K562 (cell line): Measurements from ENCODE around the gene KRT81. TPM values are rescaled to one million over a fixed set of nuclear protein-coding genes. Genes with fewer than 3 reads are reported as not detected.

Experiments
- BRD9 ChIP-seq: fragments of 450-650 bp; IDR thresholded peaks from 2 replicates; pipeline ENCODE4 v1.6.1; 2018; ENCODE audit warnings: low read depth; ENCODE audit not compliant: partially characterized antibody
- GTF2A2 ChIP-seq: IDR thresholded peaks from 2 replicates; pipeline ENCODE4 v1.6.1; 2016; ENCODE audit warnings: mild to moderate bottlenecking, missing genetic modification characterization, missing compliant biosample characterization
- KLF1 ChIP-seq: fragments of 450-650 bp; IDR thresholded peaks from 2 replicates; pipeline ENCODE4 v1.6.1; 2016; ENCODE audit warnings: missing genetic modification characterization, missing compliant biosample characterization
- NR2C1 ChIP-seq, 2 experiments: fragments of 450-650 bp; IDR thresholded peaks; 2 replicates each; pipeline ENCODE4 v1.6.1; 2017; ENCODE audit warnings: mild to moderate bottlenecking in 2 of 2, antibody characterized with exemption in 1 of 2, inconsistent platforms in 1 of 2, missing compliant biosample characterization in 1 of 2, missing genetic modification characterization in 1 of 2
- SAP30 ChIP-seq: fragments of 200-600 bp; sonication (generic); IDR thresholded peaks from 2 replicates; pipeline ENCODE4 v1.6.1; 2012; ENCODE audit warnings: borderline replicate concordance, low read depth, mild to moderate bottlenecking, moderate library complexity, low read length, control low read depth, inconsistent platforms; ENCODE audit not compliant: insufficient read depth, poor library complexity, severe bottlenecking
- SP2 ChIP-seq: IDR thresholded peaks from 2 replicates; pipeline ENCODE4 v1.6.1; 2011; ENCODE audit warnings: mild to moderate bottlenecking, low read depth, low read length, moderate library complexity; ENCODE audit not compliant: poor library complexity, severe bottlenecking; ENCODE audit errors: extremely low read depth
- ZEB2 ChIP-seq: fragments of 450-650 bp; IDR thresholded peaks from 2 replicates; pipeline ENCODE4 v1.6.1; 2016
- ZFP1 ChIP-seq: fragments of 450-650 bp; formaldehyde crosslinking; IDR thresholded peaks from 2 replicates; pipeline ENCODE4 v1.4.0; 2020; ENCODE audit warnings: mild to moderate bottlenecking, mixed read lengths
- ZNF324 ChIP-seq: fragments of 250-450 bp; sonication (Bioruptor Pico); IDR thresholded peaks from 2 replicates; pipeline ENCODE4 v1.4.0; 2020; ENCODE audit warnings: mild to moderate bottlenecking
- ZNF57 ChIP-seq: fragments of 450-650 bp; formaldehyde crosslinking; IDR thresholded peaks from 2 replicates; pipeline ENCODE4 v1.4.0; 2020; ENCODE audit warnings: mild to moderate bottlenecking, moderate library complexity
- ZNF589 ChIP-seq: fragments of 200-800 bp; sonication (Bioruptor generic); IDR thresholded peaks from 2 replicates; pipeline ENCODE4 v1.6.1; 2016; ENCODE audit warnings: low read depth, missing genetic modification characterization, missing compliant biosample characterization
- ZNF592 ChIP-seq: fragments of 450-650 bp; IDR thresholded peaks from 2 replicates; pipeline ENCODE4 v1.6.1; 2017; ENCODE audit warnings: antibody characterized with exemption, mild to moderate bottlenecking
- ZNF695 ChIP-seq: fragments of 450-650 bp; formaldehyde crosslinking; IDR thresholded peaks from 2 replicates; pipeline ENCODE4 v1.4.0; 2020; ENCODE audit warnings: mild to moderate bottlenecking, moderate library complexity
- polyA plus RNA-seq, 8 experiments: library from polyadenylated mRNA; depleted of rRNA in 4 of 8; stranded (reverse) in 5 of 8; unstranded in 3 of 8; fragments of >200 nt; fragmentation: Nextera tagmentation in 2 of 8; fragmentation: Illumina TruSeq in 1 of 8; extraction: Ambion mirVana in 2 of 8; extraction: Trizol in 1 of 8; gene quantifications; 2 replicates each; pipeline versions ENCODE4 v1.2.1 to v1.2.3, GENCODE V29; 2011 to 2014; ENCODE audit warnings: inconsistent platforms in 1 of 8, missing spikeins in 1 of 8
- total RNA-seq, 7 experiments: library from RNA; depleted of rRNA in 6 of 7; stranded (reverse); fragments of >200 nt in 6 of 7; fragmentation: Illumina TruSeq in 2 of 7; extraction: Trizol in 2 of 7; gene quantifications; 2 replicates each; pipeline versions ENCODE4 v1.2.1 to v1.2.3, GENCODE V29; 2011 to 2021; ENCODE audit warnings: low replicate concordance in 1 of 7
- TF ChIP-seq, protein P1 (sequence below), 2 experiments: fragments of 450-650 bp; formaldehyde crosslinking in 1 of 2; IDR thresholded peaks; 2 replicates each; pipeline versions ENCODE4 v1.4.0 to v1.6.1; 2014 to 2020; ENCODE audit warnings: mild to moderate bottlenecking in 2 of 2, borderline replicate concordance in 1 of 2, low read depth in 1 of 2

The KRT81 gene
- total and polyA plus RNA-seq, 9 of the 15 experiments (the other 6 are each of a cell fraction or from before 2014, with no cell fraction given), result 0.27 TPM; not detected in 8

- TF ChIP-seq, protein P1, sequence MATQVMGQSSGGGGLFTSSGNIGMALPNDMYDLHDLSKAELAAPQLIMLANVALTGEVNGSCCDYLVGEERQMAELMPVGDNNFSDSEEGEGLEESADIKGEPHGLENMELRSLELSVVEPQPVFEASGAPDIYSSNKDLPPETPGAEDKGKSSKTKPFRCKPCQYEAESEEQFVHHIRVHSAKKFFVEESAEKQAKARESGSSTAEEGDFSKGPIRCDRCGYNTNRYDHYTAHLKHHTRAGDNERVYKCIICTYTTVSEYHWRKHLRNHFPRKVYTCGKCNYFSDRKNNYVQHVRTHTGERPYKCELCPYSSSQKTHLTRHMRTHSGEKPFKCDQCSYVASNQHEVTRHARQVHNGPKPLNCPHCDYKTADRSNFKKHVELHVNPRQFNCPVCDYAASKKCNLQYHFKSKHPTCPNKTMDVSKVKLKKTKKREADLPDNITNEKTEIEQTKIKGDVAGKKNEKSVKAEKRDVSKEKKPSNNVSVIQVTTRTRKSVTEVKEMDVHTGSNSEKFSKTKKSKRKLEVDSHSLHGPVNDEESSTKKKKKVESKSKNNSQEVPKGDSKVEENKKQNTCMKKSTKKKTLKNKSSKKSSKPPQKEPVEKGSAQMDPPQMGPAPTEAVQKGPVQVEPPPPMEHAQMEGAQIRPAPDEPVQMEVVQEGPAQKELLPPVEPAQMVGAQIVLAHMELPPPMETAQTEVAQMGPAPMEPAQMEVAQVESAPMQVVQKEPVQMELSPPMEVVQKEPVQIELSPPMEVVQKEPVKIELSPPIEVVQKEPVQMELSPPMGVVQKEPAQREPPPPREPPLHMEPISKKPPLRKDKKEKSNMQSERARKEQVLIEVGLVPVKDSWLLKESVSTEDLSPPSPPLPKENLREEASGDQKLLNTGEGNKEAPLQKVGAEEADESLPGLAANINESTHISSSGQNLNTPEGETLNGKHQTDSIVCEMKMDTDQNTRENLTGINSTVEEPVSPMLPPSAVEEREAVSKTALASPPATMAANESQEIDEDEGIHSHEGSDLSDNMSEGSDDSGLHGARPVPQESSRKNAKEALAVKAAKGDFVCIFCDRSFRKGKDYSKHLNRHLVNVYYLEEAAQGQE (IDR thresholded peaks at IDR 0.05; ENCODE audit: borderline replicate concordance), result no peak
- TF ChIP-seq, protein P1 (CRISPR knock-in tag; IDR thresholded peaks at IDR 0.05; ENCODE audit: low read depth), result peak; percentile 5; the same call in 1 of the 2 replicates
- TF ChIP-seq SAP30 (no peak), ZEB2 (no peak), ZNF695 (CRISPR knock-in tag) (no peak), GTF2A2 (tag) (peak; percentile 46; the same call in 1 of the 2 replicates), BRD9 (no peak), ZFP1 (CRISPR knock-in tag) (no peak), ZNF592 (no peak), KLF1 (peak; percentile 65; the same call in 1 of the 2 replicates), ZNF324 (CRISPR knock-in tag) (no peak), NR2C1 (IDR thresholded peaks at IDR 0.05) (no peak), NR2C1 (tag; IDR thresholded peaks at IDR 0.05) (0 out of 2 replicates have a peak, but pooled peaks have one; percentile 8), ZNF57 (CRISPR knock-in tag) (no peak), ZNF589 (CRISPR knock-in tag) (peak; percentile 18; the same call in 1 of the 2 replicates), SP2 (no peak)
Observed at GRCh38 chr12:52279422-52280318, 11.7 kb downstream of the KRT81 start (continued).
